ENCODE measurements around the gene ACRV1. TPM values are rescaled to one million over a fixed set of nuclear protein-coding genes. Genes with fewer than 3 reads are reported as not detected.

ACRV1 gene
- total RNA-seq, 1 donor from 2014 or later, result 0.47 TPM

DNA sequence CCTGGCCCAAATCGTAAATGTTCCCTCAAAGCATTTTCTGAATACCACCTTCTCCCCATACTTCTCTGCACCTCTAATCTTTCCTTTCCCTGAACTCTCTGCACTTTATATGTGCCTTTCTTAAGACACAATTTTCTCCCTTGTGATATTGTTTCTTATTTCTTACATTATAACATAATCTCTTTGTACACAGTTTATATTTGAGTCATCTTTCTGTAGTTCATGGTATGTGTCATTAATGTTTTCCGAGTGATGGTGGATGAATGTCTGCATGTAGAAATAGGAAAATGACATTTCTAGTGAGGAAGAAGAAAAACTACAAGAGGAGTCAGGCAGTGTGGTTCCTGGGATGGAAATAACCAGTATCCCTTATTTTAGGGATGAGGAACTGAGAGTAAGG lies 5.5 kb downstream of the ACRV1 start:
- Mint-ChIP-seq H3K36me3 (peaks cover 24% of the 10 kb centered on the region), H3K9me3 (no peaks in the 10 kb centered on the region), H3K27ac (no peak overlapping the region), H3K27me3 (ENCODE audit: insufficient read depth, low read depth) (no peaks in the 10 kb centered on the region), H3K4me1 (no peaks in the 10 kb centered on the region), H3K4me3 (no peak overlapping the region)
- Histone ChIP-seq H3K79me2 (ENCODE audit: low read depth) (no peaks in the 10 kb centered on the region), H4K20me1 (ENCODE audit: low read depth) (no peaks in the 10 kb centered on the region), H3K27ac (no peak overlapping the region), H3K9ac (no peak overlapping the region), H3K9me3 (ENCODE audit: low read depth) (no peaks in the 10 kb centered on the region), H3F3A (ENCODE audit: low read depth) (no peaks in the 10 kb centered on the region), H3K27me3 (no peaks in the 10 kb centered on the region), H2AFZ (replicated peaks) (no peak overlapping the region), H3K4me2 (no peak overlapping the region), H3K4me3 (no peak overlapping the region), H3K4me1 (no peaks in the 10 kb centered on the region), H3K36me3 (peaks cover 16% of the 10 kb centered on the region)
- TF ChIP-seq, protein P1, sequence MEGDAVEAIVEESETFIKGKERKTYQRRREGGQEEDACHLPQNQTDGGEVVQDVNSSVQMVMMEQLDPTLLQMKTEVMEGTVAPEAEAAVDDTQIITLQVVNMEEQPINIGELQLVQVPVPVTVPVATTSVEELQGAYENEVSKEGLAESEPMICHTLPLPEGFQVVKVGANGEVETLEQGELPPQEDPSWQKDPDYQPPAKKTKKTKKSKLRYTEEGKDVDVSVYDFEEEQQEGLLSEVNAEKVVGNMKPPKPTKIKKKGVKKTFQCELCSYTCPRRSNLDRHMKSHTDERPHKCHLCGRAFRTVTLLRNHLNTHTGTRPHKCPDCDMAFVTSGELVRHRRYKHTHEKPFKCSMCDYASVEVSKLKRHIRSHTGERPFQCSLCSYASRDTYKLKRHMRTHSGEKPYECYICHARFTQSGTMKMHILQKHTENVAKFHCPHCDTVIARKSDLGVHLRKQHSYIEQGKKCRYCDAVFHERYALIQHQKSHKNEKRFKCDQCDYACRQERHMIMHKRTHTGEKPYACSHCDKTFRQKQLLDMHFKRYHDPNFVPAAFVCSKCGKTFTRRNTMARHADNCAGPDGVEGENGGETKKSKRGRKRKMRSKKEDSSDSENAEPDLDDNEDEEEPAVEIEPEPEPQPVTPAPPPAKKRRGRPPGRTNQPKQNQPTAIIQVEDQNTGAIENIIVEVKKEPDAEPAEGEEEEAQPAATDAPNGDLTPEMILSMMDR (IDR thresholded peaks at IDR 0.05), result no peak
- no peak for TF ChIP-seq EZH2 (IDR thresholded peaks at IDR 0.05)
- no peak for TF ChIP-seq EZH2phosphoT487 (IDR thresholded peaks at IDR 0.05)
- DNase-seq (ENCODE audit: low spot score), result no peak

DNA sequence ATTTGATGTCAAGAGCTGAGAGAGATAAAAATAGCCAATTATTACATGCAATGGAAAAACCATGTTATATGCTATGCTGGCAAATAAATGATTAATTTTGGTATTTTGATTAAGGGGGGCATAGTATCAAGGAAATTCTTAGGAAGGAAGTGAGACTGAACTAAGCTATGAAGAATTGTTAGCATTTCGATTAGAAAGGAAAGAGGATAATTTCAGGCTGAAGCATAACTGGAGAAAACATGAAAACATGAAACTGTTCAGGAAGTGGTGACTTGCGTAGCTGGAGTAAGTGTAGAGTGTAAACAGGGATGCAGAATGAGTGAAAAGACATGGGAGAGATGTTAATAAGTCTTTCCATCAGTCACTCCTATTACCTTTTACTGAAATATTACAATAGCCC lies 6.4 kb downstream of the ACRV1 start:
- Histone ChIP-seq H3K4me1 (no peaks in the 10 kb centered on the region), H2AFZ (replicated peaks) (no peak overlapping the region), H3K27ac (no peak overlapping the region), H3K27me3 (no peaks in the 10 kb centered on the region), H3K4me3 (no peak overlapping the region), H3K9ac (no peak overlapping the region), H4K20me1 (ENCODE audit: low read depth) (no peaks in the 10 kb centered on the region), H3F3A (ENCODE audit: low read depth) (no peaks in the 10 kb centered on the region), H3K9me3 (ENCODE audit: low read depth) (no peaks in the 10 kb centered on the region), H3K4me2 (no peak overlapping the region), H3K79me2 (ENCODE audit: low read depth) (no peaks in the 10 kb centered on the region), H3K36me3 (peaks cover 16% of the 10 kb centered on the region)
- Mint-ChIP-seq H3K27me3 (ENCODE audit: insufficient read depth, low read depth) (no peaks in the 10 kb centered on the region), H3K9me3 (no peaks in the 10 kb centered on the region), H3K4me3 (no peak overlapping the region), H3K4me1 (no peaks in the 10 kb centered on the region), H3K36me3 (peaks cover 26% of the 10 kb centered on the region), H3K27ac (no peak overlapping the region)
- TF ChIP-seq EZH2phosphoT487 (IDR thresholded peaks at IDR 0.05), result no peak
- TF ChIP-seq, protein P1 (IDR thresholded peaks at IDR 0.05), result no peak
- no peak for TF ChIP-seq EZH2 (IDR thresholded peaks at IDR 0.05)
- no peak for DNase-seq (ENCODE audit: low spot score)

DNA sequence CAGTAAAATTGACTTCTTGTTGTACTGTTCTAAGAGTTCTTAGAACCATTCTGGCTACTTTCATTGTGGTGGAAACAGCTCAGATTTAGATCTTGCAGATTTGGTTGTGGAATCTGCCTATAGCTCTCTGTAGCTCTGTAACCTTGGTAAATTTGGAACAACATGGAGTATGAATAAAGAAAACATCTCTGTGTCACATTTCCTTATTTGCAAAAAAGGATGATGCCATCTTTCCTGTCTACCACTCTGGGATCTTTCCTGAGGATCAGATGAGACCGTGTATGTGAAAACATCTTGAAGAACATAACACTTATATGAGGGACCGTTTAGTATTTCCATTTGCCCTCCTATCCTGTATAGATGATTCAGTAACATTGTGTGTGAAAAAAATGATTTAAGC lies 9.1 kb downstream of the ACRV1 start:
- no peaks in the 10 kb centered on the region for H3K4me1 ChIP-seq
- H3K4me1 Mint-ChIP-seq, result no peaks in the 10 kb centered on the region

More for the DNA sequence above, 9.1 kb downstream of the ACRV1 start:
- Mint-ChIP-seq H3K4me3 (no peak overlapping the region), H3K27me3 (ENCODE audit: insufficient read depth, low read depth) (no peaks in the 10 kb centered on the region), H3K27ac (no peak overlapping the region), H3K9me3 (peaks cover 7% of the 10 kb centered on the region), H3K36me3 (peaks cover 29% of the 10 kb centered on the region)
- H3K9ac ChIP-seq, result no peak overlapping the region
- no peaks in the 10 kb centered on the region for H3K27me3 ChIP-seq
- H3K36me3 ChIP-seq, result peaks cover 25% of the 10 kb centered on the region
- H3K79me2 ChIP-seq (ENCODE audit: low read depth), result peaks cover 17% of the 10 kb centered on the region
- H3K9me3 ChIP-seq (ENCODE audit: low read depth), result peaks cover 3% of the 10 kb centered on the region
- H4K20me1 ChIP-seq (ENCODE audit: low read depth), result no peaks in the 10 kb centered on the region
- no peak overlapping the region for H3K27ac ChIP-seq
- TF ChIP-seq EZH2 (IDR thresholded peaks at IDR 0.05) (no peak), EZH2phosphoT487 (IDR thresholded peaks at IDR 0.05) (no peak)
- TF ChIP-seq, protein P1 (IDR thresholded peaks at IDR 0.05), result no peak
- no peak overlapping the region for H2AFZ ChIP-seq (replicated peaks)
- no peaks in the 10 kb centered on the region for H3F3A ChIP-seq (ENCODE audit: low read depth)
- no peak overlapping the region for H3K4me3 ChIP-seq
- H3K4me2 ChIP-seq, result no peak overlapping the region
- DNase-seq (ENCODE audit: low spot score), result no peak

Data from neural progenitor cell (in vitro differentiated cells).